K562 (cell line): ENCODE data around the gene CBFA2T2. TPM values are rescaled to one million over a fixed set of nuclear protein-coding genes. Genes with fewer than 3 reads are reported as not detected.

Experiments used
- ATF3 ChIP-seq, 2 experiments: fragments of 450-650 bp in 1 of 2; sonication (generic) in 1 of 2; formaldehyde crosslinking in 1 of 2; IDR thresholded peaks in 1 of 2; conservative IDR thresholded peaks in 1 of 2; 2 replicates each; pipeline versions ENCODE4 v1.6.1 to v1.8.1; 2016 to 2023; ENCODE audit warnings: mild to moderate bottlenecking in 2 of 2, moderate library complexity in 2 of 2, inconsistent platforms in 1 of 2, missing genetic modification reagents in 1 of 2
- BACH1 ChIP-seq: fragments of 200-800 bp; sonication (Bioruptor generic); IDR thresholded peaks from 2 replicates; pipeline ENCODE4 v1.6.1; 2016; ENCODE audit warnings: missing genetic modification characterization, missing compliant biosample characterization
- CBFB ChIP-seq: sonication (generic); formaldehyde crosslinking; IDR thresholded peaks from 2 replicates; pipeline ENCODE4 v1.4.0; 2020; ENCODE audit warnings: mild to moderate bottlenecking, missing genetic modification reagents
- CHD4 ChIP-seq: fragments of 200-600 bp; sonication (generic); IDR thresholded peaks from 3 replicates; pipeline ENCODE4 v1.6.1; 2012; ENCODE audit warnings: low read depth, mild to moderate bottlenecking, mixed read lengths, low read length, inconsistent platforms; ENCODE audit not compliant: insufficient read depth, insufficient replicate concordance, poor library complexity, severe bottlenecking
- DMBX1 ChIP-seq: fragments of 250-450 bp; sonication (Bioruptor Pico); IDR thresholded peaks from 2 replicates; pipeline ENCODE4 v1.8.0; 2022; ENCODE audit warnings: inconsistent platforms, mild to moderate bottlenecking, moderate library complexity, borderline replicate concordance
- E2F3 ChIP-seq: fragments of 250-450 bp; sonication (Bioruptor Pico); IDR thresholded peaks from 2 replicates; pipeline ENCODE4 v1.4.0; 2020; ENCODE audit warnings: mild to moderate bottlenecking
- EP300 ChIP-seq: IDR thresholded peaks from 2 replicates; pipeline ENCODE4 v1.6.1; 2012; ENCODE audit warnings: low read length, improper control_type of control experiment
- FOXM1 ChIP-seq, 2 experiments: fragments of 450-650 bp in 1 of 2; sonication (generic) in 1 of 2; formaldehyde crosslinking in 1 of 2; IDR thresholded peaks; 2 replicates each; pipeline versions ENCODE4 v1.6.1 to v1.9.0; 2017 to 2022; ENCODE audit warnings: low read depth in 2 of 2, mild to moderate bottlenecking in 2 of 2, missing genetic modification reagents in 1 of 2, moderate library complexity in 1 of 2
- HDAC1 ChIP-seq, 2 experiments: fragments of 450-650 bp; IDR thresholded peaks; 2 replicates each; pipeline ENCODE4 v1.6.1; 2016 to 2017; ENCODE audit warnings: inconsistent platforms in 1 of 2, mild to moderate bottlenecking in 1 of 2, moderate library complexity in 1 of 2
- HMG20A ChIP-seq: fragments of 450-650 bp; formaldehyde crosslinking; conservative IDR thresholded peaks from 2 replicates; pipeline ENCODE4 v1.4.0; 2020; ENCODE audit warnings: mild to moderate bottlenecking, mixed read lengths
- ILK ChIP-seq: fragments of 450-650 bp; IDR thresholded peaks from 2 replicates; pipeline ENCODE4 v1.6.1; 2016; ENCODE audit warnings: missing genetic modification characterization, low read depth, mild to moderate bottlenecking, missing compliant biosample characterization, moderate library complexity, borderline replicate concordance
- LCOR ChIP-seq: sonication (generic); formaldehyde crosslinking; IDR thresholded peaks from 2 replicates; pipeline ENCODE4 v1.8.0; 2022; ENCODE audit warnings: mild to moderate bottlenecking, missing genetic modification reagents
- MAFF ChIP-seq: IDR thresholded peaks from 2 replicates; pipeline ENCODE4 v1.6.1; 2012; ENCODE audit warnings: low read length, improper control_type of control experiment
- MYNN ChIP-seq, 2 experiments: sonication (generic); formaldehyde crosslinking in 1 of 2; IDR thresholded peaks; 2 replicates each; pipeline versions ENCODE4 v1.5.0 to v1.6.1; 2016 to 2020; ENCODE audit warnings: antibody characterized with exemption in 1 of 2, missing genetic modification reagents in 1 of 2
- PTBP1 ChIP-seq: fragments of 200-400 bp; formaldehyde crosslinking; IDR thresholded peaks from 2 replicates; pipeline ENCODE4 v1.6.1; 2017; ENCODE audit warnings: low read depth, low read length
- RFX1 ChIP-seq: fragments of 450-650 bp; IDR thresholded peaks from 2 replicates; pipeline ENCODE4 v1.6.1; 2016; ENCODE audit warnings: mild to moderate bottlenecking, moderate library complexity
- SP1 ChIP-seq: sonication (generic); formaldehyde crosslinking; IDR thresholded peaks from 2 replicates; pipeline ENCODE4 v1.8.1; 2022; ENCODE audit warnings: mild to moderate bottlenecking, missing genetic modification reagents
- SRF ChIP-seq, 2 experiments: fragments of 250-450, 450-650 bp in 1 of 2; sonication (Bioruptor Pico) in 1 of 2; sonication (generic) in 1 of 2; formaldehyde crosslinking; IDR thresholded peaks; 2 replicates each; pipeline versions ENCODE4 v1.5.0 to v1.5.1; 2020 to 2022; ENCODE audit warnings: mild to moderate bottlenecking in 1 of 2, missing genetic modification reagents in 1 of 2
- TGIF2 ChIP-seq: sonication (generic); formaldehyde crosslinking; IDR thresholded peaks from 2 replicates; pipeline ENCODE4 v1.8.1; 2022; ENCODE audit warnings: mild to moderate bottlenecking, missing genetic modification reagents, moderate library complexity
- U2AF2 ChIP-seq: fragments of 200-400 bp; formaldehyde crosslinking; optimal IDR thresholded peaks from 2 replicates; pipeline ENCODE3; 2017; ENCODE audit warnings: low read depth, mild to moderate bottlenecking, low read length
- YBX1 ChIP-seq: fragments of 450-650 bp; IDR thresholded peaks from 2 replicates; pipeline ENCODE4 v1.7.1; 2016; ENCODE audit warnings: mild to moderate bottlenecking
- ZNF133 ChIP-seq: fragments of 250-450 bp; sonication (Bioruptor Pico); IDR thresholded peaks from 2 replicates; pipeline ENCODE4 v1.4.0; 2020; ENCODE audit warnings: mild to moderate bottlenecking
- ZNF384 ChIP-seq: IDR thresholded peaks from 2 replicates; pipeline ENCODE4 v1.6.1; 2012; ENCODE audit warnings: low read depth, low read length, improper control_type of control experiment
- ZNF431 ChIP-seq: sonication (generic); formaldehyde crosslinking; IDR thresholded peaks from 2 replicates; pipeline ENCODE4 v1.8.0; 2022; ENCODE audit warnings: mild to moderate bottlenecking, missing genetic modification reagents
- polyA plus RNA-seq, 8 experiments: library from polyadenylated mRNA; depleted of rRNA in 4 of 8; stranded (reverse) in 5 of 8; unstranded in 3 of 8; fragments of >200 nt; fragmentation: Nextera tagmentation in 2 of 8; fragmentation: Illumina TruSeq in 1 of 8; extraction: Ambion mirVana in 2 of 8; extraction: Trizol in 1 of 8; gene quantifications; 2 replicates each; pipeline versions ENCODE4 v1.2.1 to v1.2.3, GENCODE V29; 2011 to 2014; ENCODE audit warnings: inconsistent platforms in 1 of 8, missing spikeins in 1 of 8
- total RNA-seq, 7 experiments: library from RNA; depleted of rRNA in 6 of 7; stranded (reverse); fragments of >200 nt in 6 of 7; fragmentation: Illumina TruSeq in 2 of 7; extraction: Trizol in 2 of 7; gene quantifications; 2 replicates each; pipeline versions ENCODE4 v1.2.1 to v1.2.3, GENCODE V29; 2011 to 2021; ENCODE audit warnings: low replicate concordance in 1 of 7
- TF ChIP-seq, protein P1 (sequence below): fragments of 250-450 bp; sonication (Bioruptor Pico); IDR thresholded peaks from 2 replicates; pipeline ENCODE4 v1.5.0; 2020; ENCODE audit warnings: mild to moderate bottlenecking
- TF ChIP-seq, protein P2 (sequence below): fragments of 250-450 bp; sonication (Bioruptor Pico); IDR thresholded peaks from 2 replicates; pipeline ENCODE4 v1.8.0; 2021; ENCODE audit warnings: moderate library complexity, mild to moderate bottlenecking, inconsistent platforms

CBFA2T2 gene
- total and polyA plus RNA-seq, 9 of the 15 experiments (the other 6 are each of a cell fraction or from before 2014, with no cell fraction given) = 0.27 to 9.6 (median 5.8) TPM

- TF ChIP-seq CHD4 (no peak), HDAC1 (IDR thresholded peaks at IDR 0.05) (no peak), BACH1 (tag) (peak; percentile 27; the same call in 1 of the 2 replicates), HMG20A (CRISPR knock-in tag) (no peak), EP300 (peak; percentile 12; the same call in 1 of the 2 replicates), TGIF2 (CRISPR knock-in tag) (no peak), ZNF431 (CRISPR knock-in tag) (no peak), CBFB (CRISPR knock-in tag) (no peak), MYNN (IDR thresholded peaks at IDR 0.05) (no peak), MYNN (CRISPR knock-in tag; IDR thresholded peaks at IDR 0.05) (no peak), SP1 (CRISPR knock-in tag) (no peak), ILK (tag) (no peak), U2AF2 (no peak), LCOR (CRISPR knock-in tag) (no peak), MAFF (0 out of 2 replicates have a peak, but pooled peaks have one; percentile 11), SRF (CRISPR knock-in tag; IDR thresholded peaks at IDR 0.05) (peak; percentile 28 to 96; a peak in 2 of 4 replicates), E2F3 (no peak), ATF3 (IDR thresholded peaks at IDR 0.05) (no peak), ATF3 (CRISPR knock-in tag; conservative IDR thresholded peaks at IDR 0.05) (no peak), PTBP1 (no peak), YBX1 (no peak), RFX1 (no peak; the same call in 1 of the 2 replicates), DMBX1 (no peak), FOXM1 (IDR thresholded peaks at IDR 0.05; ENCODE audit: low read depth) (0 out of 2 replicates have a peak, but pooled peaks have one; percentile 32), FOXM1 (CRISPR knock-in tag; IDR thresholded peaks at IDR 0.05; ENCODE audit: low read depth) (no peak), ZNF384 (peak; percentile 65), ZNF133 (no peak)
- TF ChIP-seq, protein P1, sequence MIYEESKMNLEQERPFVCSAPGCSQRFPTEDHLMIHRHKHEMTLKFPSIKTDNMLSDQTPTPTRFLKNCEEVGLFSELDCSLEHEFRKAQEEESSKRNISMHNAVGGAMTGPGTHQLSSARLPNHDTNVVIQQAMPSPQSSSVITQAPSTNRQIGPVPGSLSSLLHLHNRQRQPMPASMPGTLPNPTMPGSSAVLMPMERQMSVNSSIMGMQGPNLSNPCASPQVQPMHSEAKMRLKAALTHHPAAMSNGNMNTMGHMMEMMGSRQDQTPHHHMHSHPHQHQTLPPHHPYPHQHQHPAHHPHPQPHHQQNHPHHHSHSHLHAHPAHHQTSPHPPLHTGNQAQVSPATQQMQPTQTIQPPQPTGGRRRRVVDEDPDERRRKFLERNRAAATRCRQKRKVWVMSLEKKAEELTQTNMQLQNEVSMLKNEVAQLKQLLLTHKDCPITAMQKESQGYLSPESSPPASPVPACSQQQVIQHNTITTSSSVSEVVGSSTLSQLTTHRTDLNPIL (CRISPR knock-in tag) = no peak
- TF ChIP-seq, protein P2, sequence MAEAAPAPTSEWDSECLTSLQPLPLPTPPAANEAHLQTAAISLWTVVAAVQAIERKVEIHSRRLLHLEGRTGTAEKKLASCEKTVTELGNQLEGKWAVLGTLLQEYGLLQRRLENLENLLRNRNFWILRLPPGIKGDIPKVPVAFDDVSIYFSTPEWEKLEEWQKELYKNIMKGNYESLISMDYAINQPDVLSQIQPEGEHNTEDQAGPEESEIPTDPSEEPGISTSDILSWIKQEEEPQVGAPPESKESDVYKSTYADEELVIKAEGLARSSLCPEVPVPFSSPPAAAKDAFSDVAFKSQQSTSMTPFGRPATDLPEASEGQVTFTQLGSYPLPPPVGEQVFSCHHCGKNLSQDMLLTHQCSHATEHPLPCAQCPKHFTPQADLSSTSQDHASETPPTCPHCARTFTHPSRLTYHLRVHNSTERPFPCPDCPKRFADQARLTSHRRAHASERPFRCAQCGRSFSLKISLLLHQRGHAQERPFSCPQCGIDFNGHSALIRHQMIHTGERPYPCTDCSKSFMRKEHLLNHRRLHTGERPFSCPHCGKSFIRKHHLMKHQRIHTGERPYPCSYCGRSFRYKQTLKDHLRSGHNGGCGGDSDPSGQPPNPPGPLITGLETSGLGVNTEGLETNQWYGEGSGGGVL (CRISPR knock-in tag) = no peak
These were observed 65.1 kb downstream of the CBFA2T2 start (continued) for GRCh38 chr20:33554914-33555420.
